HepG2 (cell line): Measurements from ENCODE around the gene PAQR5. TPM values are rescaled to one million over a fixed set of nuclear protein-coding genes. Genes with fewer than 3 reads are reported as not detected.

Experiments used
- ATAC-seq: fragments of 200-7000 bp; cut with Tn5 transposase; 3 replicates; pipeline ENCODE4 v1.9.1; 2020; ENCODE audit warnings: mild to moderate bottlenecking, moderate library complexity
- BruUV-seq: library from RNA; stranded (reverse); fragments of 400-500 nt; replicated peaks from 2 replicates; lab custom pipeline; 2021; lab: Mats Ljungman, UMichigan
- CTCF ChIA-PET: fragments of 300-600 bp; formaldehyde crosslinking; extraction: SDS; loops from one replicate; lab custom pipeline; 2021; ENCODE audit warnings: low total read pairs, inconsistent platforms, low intra/inter-chr PET ratio; lab: Yijun Ruan, JAX
- POLR2A ChIA-PET: fragments of 350-600 bp; sonication (Branson Sonifier 250); formaldehyde crosslinking; loops from one replicate; lab custom pipeline; 2020; ENCODE audit warnings: antibody characterized with exemption, inconsistent platforms; lab: Yijun Ruan, JAX
- DNase-seq: peaks from one replicate; pipeline ENCODE4 v3.0.0-alpha.2; 2015; ENCODE audit warnings: low spot score
- FAIRE-seq: peaks from 3 replicates; lab custom pipeline; 2011; peaks lifted over from hg19 to GRCh38; lab: Jason Lieb, UNC
- H2AFZ ChIP-seq: one replicate; pipeline ENCODE4 v1.6.1; 2011; ENCODE audit warnings: low read length, inconsistent platforms
- H3K27ac ChIP-seq: fragments of 300-600 bp; 3 replicates; pipeline ENCODE4 v1.8.0; 2011; ENCODE audit warnings: mixed run types, mild to moderate bottlenecking, mixed read lengths, low read length, inconsistent platforms; ENCODE audit not compliant: insufficient read depth; ENCODE audit errors: extremely low read length
- H3K27me3 ChIP-seq, 2 experiments: fragments of 200-600 bp in 1 of 2; 2 replicates in 1 of 2; 3 replicates in 1 of 2; pipeline versions ENCODE4 v1.6.0 to v1.8.0; 2011; ENCODE audit warnings: low read length in 2 of 2, mild to moderate bottlenecking in 2 of 2, moderate library complexity in 2 of 2, inconsistent platforms in 1 of 2; ENCODE audit not compliant: insufficient read depth in 2 of 2, control insufficient read depth in 1 of 2
- H3K36me3 ChIP-seq, 2 experiments: fragments of 200-600 bp in 1 of 2; replicated peaks in 1 of 2; 2 replicates in 1 of 2; 3 replicates in 1 of 2; pipeline versions ENCODE4 v1.5.1 to v1.8.0; 2011; ENCODE audit warnings: low read length in 2 of 2, inconsistent platforms in 1 of 2; ENCODE audit not compliant: insufficient read depth in 2 of 2, control insufficient read depth in 1 of 2
- H3K4me1 ChIP-seq: 2 replicates; pipeline ENCODE4 v1.5.1; 2012; ENCODE audit warnings: low read length, inconsistent platforms; ENCODE audit not compliant: insufficient read depth
- H3K4me2 ChIP-seq: 2 replicates; pipeline ENCODE4 v1.6.0; 2011; ENCODE audit warnings: low read depth, low read length, inconsistent platforms
- H3K4me3 ChIP-seq, 3 experiments: fragments of 200-600 bp in 1 of 3; sonication (generic), shearing (Covaris generic) in 1 of 3; replicated peaks in 1 of 3; 2 replicates each; pipeline ENCODE4 v1.5.1; 2011 to 2016; ENCODE audit warnings: low read length in 3 of 3, inconsistent platforms in 2 of 3, low read depth in 2 of 3, mild to moderate bottlenecking in 2 of 3, control low read depth in 1 of 3, mixed read lengths in 1 of 3; ENCODE audit not compliant: insufficient read depth in 1 of 3
- H3K79me2 ChIP-seq: one replicate; pipeline ENCODE4 v1.6.1; 2011; ENCODE audit warnings: low read length, inconsistent platforms; ENCODE audit not compliant: insufficient read depth
- H3K9ac ChIP-seq: 2 replicates; pipeline ENCODE4 v1.6.0; 2011; ENCODE audit warnings: mild to moderate bottlenecking, low read depth, low read length, inconsistent platforms; ENCODE audit not compliant: insufficient read depth
- H3K9me3 ChIP-seq: 2 replicates; pipeline ENCODE4 v1.5.1; 2012; ENCODE audit warnings: mild to moderate bottlenecking, low read length
- H4K20me1 ChIP-seq: 2 replicates; pipeline ENCODE4 v1.6.0; 2011; ENCODE audit warnings: inconsistent platforms, mild to moderate bottlenecking, low read length, moderate library complexity; ENCODE audit not compliant: insufficient read depth
- WGBS: methylation state at CpG from one replicate; pipeline ENCODE4 v1.1.6; 2017; ENCODE audit warnings: low lambda C conversion rate; 5-methylcytosine and 5-hydroxymethylcytosine counted together
- in situ Hi-C: cut with HindIII; loops from 2 replicates; pipeline ENCODE4 v1.10.0; 2017; ENCODE audit warnings: low pct_unique_long_range_greater_than_20kb; ENCODE audit not compliant: extremely low pct_ligation_motif_present
- intact Hi-C: fragments of 100-400 bp; cut with micrococcal nuclease; formaldehyde crosslinking; loops from one replicate; pipeline ENCODE4 v1.10.0; 2022; ENCODE audit not compliant: unreplicated experiment
- polyA plus RNA-seq, 8 experiments: library from polyadenylated mRNA; depleted of rRNA in 3 of 8; stranded (reverse) in 7 of 8; unstranded in 1 of 8; fragments of >200 nt; fragmentation: Illumina TruSeq in 4 of 8; extraction: Trizol in 4 of 8; gene quantifications; 2 replicates each; pipeline versions ENCODE4 v1.2.1 to v1.2.3, GENCODE V29; 2011 to 2016; ENCODE audit warnings: low read depth in 4 of 8, missing spikeins in 1 of 8, mixed read lengths in 1 of 8; ENCODE audit not compliant: insufficient read depth in 1 of 8
- total RNA-seq, 5 experiments: library from RNA; depleted of rRNA; stranded (reverse); fragments of >200 nt; fragmentation: Illumina TruSeq; extraction: Trizol; gene quantifications; 2 replicates each; pipeline ENCODE4 v1.2.3, GENCODE V29; 2016; ENCODE audit warnings: low read depth in 1 of 5
- TF ChIP-seq, protein P1 (sequence below): sonication (generic); formaldehyde crosslinking; IDR thresholded peaks from 2 replicates; pipeline ENCODE4 v1.5.0; 2020; ENCODE audit warnings: mild to moderate bottlenecking, missing genetic modification reagents, borderline replicate concordance
- TF ChIP-seq, protein P2 (sequence below): sonication (generic); formaldehyde crosslinking; IDR thresholded peaks from 2 replicates; pipeline ENCODE4 v1.5.0; 2020; ENCODE audit warnings: mild to moderate bottlenecking, missing genetic modification reagents, moderate library complexity
- TF ChIP-seq, protein P3 (sequence below): sonication (generic); formaldehyde crosslinking; IDR thresholded peaks from 2 replicates; pipeline ENCODE4 v1.4.0; 2020; ENCODE audit warnings: missing genetic modification reagents, mild to moderate bottlenecking, borderline replicate concordance

The PAQR5 gene
- total and polyA plus RNA-seq, 2 of the 13 experiments (the other 11 are each of a cell fraction or from before 2014, with no cell fraction given), result 0.53 to 1.3 TPM

DNA sequence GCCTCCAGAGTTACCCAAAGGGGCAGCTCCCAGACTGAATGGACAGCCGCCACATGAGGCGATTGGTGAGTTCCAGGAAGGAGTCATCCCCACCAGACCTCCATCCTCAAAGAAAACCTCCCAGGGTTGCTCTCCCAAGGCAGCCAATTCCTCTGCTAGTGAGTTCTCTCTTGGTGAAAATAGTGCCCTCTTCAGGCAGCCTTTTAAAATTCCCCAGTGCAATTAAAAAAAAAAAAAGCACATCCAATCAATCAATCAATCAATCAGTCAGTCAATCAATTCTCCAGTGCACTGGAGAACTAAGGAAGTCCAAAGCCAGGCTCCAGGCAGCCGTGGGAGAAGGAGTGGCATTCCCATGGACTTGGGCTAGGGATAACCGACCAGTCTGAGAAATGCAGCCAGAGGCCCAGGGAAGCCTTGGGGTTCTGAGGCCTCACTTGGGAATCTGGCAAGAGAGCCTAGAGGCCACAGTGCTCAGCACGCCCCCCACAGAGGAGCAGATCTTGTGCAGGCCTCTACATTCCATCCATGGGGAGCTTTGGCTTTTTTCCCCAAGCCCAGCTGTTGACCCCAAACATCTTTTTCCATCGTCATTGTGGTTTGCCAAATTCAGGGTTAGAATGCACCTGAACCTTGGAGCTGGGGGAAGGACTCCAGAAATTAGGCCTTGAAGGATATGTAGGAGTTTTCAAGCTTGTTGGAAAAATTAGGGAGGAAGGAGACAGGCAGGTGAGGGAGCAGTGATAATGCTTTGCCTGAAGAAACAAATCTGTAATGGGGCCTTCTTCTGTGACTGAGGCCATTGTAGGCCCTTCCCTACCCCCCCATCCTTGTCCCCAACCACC lies 4.8 kb downstream of the PAQR5 start:
- DNase-seq (no peak), ATAC-seq (no peak), FAIRE-seq (no peak)
- TF ChIP-seq, protein P1, sequence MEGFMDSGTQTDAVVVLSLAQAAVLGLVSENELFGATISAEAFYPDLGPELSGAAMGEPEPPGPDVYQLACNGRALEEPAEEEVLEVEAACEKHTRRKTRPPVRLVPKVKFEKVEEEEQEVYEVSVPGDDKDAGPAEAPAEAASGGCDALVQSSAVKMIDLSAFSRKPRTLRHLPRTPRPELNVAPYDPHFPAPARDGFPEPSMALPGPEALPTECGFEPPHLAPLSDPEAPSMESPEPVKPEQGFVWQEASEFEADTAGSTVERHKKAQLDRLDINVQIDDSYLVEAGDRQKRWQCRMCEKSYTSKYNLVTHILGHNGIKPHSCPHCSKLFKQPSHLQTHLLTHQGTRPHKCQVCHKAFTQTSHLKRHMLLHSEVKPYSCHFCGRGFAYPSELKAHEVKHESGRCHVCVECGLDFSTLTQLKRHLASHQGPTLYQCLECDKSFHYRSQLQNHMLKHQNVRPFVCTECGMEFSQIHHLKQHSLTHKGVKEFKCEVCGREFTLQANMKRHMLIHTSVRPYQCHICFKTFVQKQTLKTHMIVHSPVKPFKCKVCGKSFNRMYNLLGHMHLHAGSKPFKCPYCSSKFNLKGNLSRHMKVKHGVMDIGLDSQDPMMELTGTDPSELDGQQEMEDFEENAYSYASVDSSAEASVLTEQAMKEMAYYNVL, result no peak
- TF ChIP-seq, protein P2, sequence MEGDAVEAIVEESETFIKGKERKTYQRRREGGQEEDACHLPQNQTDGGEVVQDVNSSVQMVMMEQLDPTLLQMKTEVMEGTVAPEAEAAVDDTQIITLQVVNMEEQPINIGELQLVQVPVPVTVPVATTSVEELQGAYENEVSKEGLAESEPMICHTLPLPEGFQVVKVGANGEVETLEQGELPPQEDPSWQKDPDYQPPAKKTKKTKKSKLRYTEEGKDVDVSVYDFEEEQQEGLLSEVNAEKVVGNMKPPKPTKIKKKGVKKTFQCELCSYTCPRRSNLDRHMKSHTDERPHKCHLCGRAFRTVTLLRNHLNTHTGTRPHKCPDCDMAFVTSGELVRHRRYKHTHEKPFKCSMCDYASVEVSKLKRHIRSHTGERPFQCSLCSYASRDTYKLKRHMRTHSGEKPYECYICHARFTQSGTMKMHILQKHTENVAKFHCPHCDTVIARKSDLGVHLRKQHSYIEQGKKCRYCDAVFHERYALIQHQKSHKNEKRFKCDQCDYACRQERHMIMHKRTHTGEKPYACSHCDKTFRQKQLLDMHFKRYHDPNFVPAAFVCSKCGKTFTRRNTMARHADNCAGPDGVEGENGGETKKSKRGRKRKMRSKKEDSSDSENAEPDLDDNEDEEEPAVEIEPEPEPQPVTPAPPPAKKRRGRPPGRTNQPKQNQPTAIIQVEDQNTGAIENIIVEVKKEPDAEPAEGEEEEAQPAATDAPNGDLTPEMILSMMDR, result 0 out of 2 replicates have a peak, but pooled peaks have one; percentile 3
- TF ChIP-seq, protein P3, sequence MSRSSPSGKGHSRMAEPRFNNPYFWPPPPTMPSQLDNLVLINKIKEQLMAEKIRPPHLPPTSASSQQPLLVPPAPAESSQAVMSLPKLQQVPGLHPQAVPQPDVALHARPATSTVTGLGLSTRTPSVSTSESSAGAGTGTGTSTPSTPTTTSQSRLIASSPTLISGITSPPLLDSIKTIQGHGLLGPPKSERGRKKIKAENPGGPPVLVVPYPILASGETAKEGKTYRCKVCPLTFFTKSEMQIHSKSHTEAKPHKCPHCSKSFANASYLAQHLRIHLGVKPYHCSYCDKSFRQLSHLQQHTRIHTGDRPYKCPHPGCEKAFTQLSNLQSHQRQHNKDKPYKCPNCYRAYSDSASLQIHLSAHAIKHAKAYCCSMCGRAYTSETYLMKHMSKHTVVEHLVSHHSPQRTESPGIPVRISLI (CRISPR knock-in tag), result peak; percentile 53; the same call in 1 of the 2 replicates
- Histone ChIP-seq H3K36me3 (no peaks in the 10 kb centered on the region), H3K27ac (no peak overlapping the region), H2AFZ (no peak overlapping the region), H3K4me1 (peaks cover 29% of the 10 kb centered on the region), H3K27me3 (peaks cover 7 to 24% of the 10 kb centered on the region in 2 experiments), H3K79me2 (no peaks in the 10 kb centered on the region), H4K20me1 (no peaks in the 10 kb centered on the region; the same call in 1 of the 2 replicates), H3K9ac (no peak overlapping the region), H3K4me2 (peak overlapping the region; percentile 34), H3K4me3 (no peak overlapping the region), H3K9me3 (no peaks in the 10 kb centered on the region)
- intact Hi-C loops (loop anchor here (1.0 kb wide), 1 partner anchor 28 kb away; no protein-coding TSS in a partner anchor), in situ Hi-C loops (no loop called here)
- no TSS peak for BruUV-seq
- ChIA-PET POLR2A (no interaction called here), CTCF (interaction anchor here (1.2 kb wide), 1 partner anchor 245 kb away, joined by 3 read pairs; no protein-coding TSS in a partner anchor)
- 41% methylated on average over 4 of the region's 6 CpGs for WGBS
